ENCODE results near the gene PLA2G4F.

DNA sequence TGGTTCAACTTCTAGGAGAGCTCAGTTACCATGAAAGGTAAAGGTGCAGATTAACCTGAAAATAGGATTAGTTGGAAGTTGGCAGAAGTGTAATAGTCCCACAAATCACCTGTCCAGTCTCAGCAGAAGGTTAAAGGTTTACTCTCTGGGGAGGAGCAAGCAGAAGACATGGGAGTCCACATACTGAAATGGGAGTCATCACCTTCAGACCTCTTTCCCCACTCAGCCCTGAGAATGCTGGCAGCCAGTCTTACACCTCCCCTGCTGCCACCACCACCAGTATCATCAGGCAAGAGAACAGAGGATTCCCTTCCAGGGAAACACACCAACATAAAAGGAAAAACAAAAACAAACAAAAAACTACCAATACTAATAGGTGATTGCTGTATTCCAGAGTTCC, 48.2 kb downstream of the PLA2G4F start:
- TF ChIP-seq, protein P1, sequence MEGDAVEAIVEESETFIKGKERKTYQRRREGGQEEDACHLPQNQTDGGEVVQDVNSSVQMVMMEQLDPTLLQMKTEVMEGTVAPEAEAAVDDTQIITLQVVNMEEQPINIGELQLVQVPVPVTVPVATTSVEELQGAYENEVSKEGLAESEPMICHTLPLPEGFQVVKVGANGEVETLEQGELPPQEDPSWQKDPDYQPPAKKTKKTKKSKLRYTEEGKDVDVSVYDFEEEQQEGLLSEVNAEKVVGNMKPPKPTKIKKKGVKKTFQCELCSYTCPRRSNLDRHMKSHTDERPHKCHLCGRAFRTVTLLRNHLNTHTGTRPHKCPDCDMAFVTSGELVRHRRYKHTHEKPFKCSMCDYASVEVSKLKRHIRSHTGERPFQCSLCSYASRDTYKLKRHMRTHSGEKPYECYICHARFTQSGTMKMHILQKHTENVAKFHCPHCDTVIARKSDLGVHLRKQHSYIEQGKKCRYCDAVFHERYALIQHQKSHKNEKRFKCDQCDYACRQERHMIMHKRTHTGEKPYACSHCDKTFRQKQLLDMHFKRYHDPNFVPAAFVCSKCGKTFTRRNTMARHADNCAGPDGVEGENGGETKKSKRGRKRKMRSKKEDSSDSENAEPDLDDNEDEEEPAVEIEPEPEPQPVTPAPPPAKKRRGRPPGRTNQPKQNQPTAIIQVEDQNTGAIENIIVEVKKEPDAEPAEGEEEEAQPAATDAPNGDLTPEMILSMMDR (IDR thresholded peaks at IDR 0.05; ENCODE audit: borderline replicate concordance, extremely low read depth, low read length, poor library complexity, severe bottlenecking), result no peak
- TF ChIP-seq EZH2 (IDR thresholded peaks at IDR 0.05; ENCODE audit: borderline replicate concordance, low read depth, low read length, severe bottlenecking), result no peak

Data from DND-41 (cell line).